HG02938 (cell line): ENCODE measurements around the gene MYO1E.

Experiments
- ATAC-seq: cut with Tn5 transposase; IDR thresholded peaks from one replicate; pipeline ENCODE4 v1.9.1; 2021; ENCODE audit warnings: mild to moderate bottlenecking, moderate library complexity; ENCODE audit not compliant: unreplicated experiment

MYO1E gene

DNA sequence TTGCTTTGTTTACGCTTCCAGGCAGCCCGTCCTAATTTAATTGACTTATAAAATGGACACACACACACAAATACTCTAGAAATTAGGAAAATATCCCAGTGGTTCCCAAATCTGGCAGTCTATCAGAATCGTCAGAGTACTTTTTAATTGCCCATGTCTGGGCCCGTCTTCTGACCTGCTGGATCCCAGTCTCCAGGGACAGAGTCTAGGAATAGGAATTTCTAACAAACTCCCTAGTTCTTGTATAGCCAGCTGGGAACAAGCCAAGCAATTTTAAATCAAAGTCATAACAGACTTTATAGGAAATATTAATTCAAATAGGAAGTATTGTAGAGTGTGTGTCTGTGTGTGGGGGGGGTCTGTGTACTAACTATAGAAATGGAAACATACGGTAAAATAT lies 132.6 kb downstream of the MYO1E start:
- no peak for ATAC-seq

- peak; percentile 40 for ATAC-seq
These were observed 134.7 kb downstream of the MYO1E start for GRCh38 chr15:59237924-59238331.

DNA sequence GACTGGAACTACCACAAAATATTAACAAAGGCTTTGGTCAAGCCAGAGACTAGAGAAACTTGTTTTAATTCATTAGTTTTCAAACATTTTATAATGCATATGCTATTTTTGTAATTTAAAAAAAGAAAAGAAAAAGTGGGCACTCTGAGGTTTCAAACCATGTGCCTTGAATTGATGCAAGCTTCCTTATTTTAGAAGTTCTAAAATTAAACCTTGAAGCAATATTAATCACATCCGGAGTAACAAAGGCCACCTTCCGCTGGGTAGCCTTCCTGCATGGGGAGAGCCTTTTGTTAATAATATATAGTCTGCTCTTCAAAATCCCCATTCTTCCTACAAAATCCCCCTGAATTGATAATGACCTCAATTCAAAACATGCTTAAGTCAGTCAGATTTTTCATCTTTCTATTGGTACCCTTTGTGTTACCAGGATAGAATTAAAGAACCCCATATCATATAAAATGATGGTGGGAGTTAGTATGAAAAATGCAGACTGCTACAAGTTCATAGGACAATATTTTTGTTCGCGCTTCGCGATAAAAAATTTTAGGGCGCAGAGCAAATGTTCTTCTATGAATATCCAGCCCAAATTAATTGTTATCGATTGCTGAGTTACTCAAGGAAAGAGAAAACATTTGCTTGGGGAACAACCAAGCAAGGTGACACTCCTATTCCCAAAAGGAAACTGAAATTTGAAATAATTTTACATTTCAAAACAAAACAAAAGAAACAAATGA lies 135.4 kb downstream of the MYO1E start:
- peak; percentile 59 for ATAC-seq

DNA sequence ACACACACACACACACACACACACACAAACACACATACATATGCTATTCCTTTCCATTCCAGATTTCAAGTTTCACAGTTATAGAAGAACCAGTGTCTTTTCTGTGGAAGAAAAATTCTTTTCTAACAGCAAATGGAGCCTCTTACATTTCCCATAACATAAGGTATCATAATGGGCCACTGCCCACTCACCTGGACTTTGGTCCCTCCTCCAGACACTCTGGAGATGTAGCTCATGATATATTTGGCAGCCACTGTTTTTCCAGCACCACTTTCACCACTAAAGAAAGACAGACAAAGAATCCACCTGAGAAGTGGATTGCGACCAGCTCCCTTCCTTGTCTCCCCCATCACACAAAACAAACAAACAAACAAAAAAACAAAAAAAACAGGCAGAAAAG lies 136.3 kb downstream of the MYO1E start:
- no peak for ATAC-seq

DNA sequence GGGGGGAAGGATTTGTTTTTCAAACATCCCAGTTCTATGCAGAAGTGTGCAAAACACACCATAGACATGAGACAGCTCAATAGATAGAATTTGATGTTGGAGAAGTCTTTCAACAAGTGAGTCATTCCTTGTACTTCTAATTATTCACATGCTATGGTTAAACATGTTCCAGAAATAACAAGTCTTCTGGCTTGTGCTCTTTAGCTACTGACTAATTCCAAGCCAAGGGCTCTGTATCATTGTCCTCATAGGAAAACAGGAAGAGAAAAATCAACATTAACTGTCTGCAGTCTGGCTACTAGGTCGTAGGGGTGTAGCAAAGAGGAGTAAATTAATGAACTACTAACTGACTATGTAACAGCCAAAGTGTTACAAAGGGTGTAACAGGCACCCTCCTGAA lies 140.2 kb downstream of the MYO1E start:
- no peak for ATAC-seq

DNA sequence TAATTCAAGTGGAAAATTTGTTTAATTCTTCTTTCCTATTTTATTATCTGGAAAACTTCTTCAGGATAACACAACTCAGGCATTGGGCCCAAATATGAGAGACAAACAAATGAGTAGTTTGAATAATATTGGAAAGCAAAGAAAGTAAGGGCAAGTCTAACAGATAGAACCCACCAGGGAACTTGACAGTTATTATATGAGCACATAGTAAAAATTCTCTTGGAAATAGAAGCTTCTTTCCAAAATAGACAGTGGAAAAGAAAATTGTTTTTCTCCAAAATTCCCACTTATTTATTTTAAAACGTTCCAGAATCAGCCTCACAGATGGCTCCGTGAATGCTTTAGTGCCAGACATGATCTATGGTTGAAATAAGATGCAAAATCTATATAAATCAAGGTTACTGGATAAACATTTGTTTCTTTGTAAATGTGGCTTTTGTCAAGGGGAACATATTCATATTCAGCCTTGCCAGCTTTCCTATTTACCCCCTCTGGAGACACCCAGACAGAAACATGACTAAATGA lies 142.1 kb downstream of the MYO1E start:
- ATAC-seq, result no peak

- ATAC-seq, result no peak
These were observed 143.2 kb downstream of the MYO1E start for GRCh38 chr15:59229453-59229852.

- ATAC-seq, result no peak
These were observed 143.7 kb downstream of the MYO1E start for GRCh38 chr15:59229015-59229414.

DNA sequence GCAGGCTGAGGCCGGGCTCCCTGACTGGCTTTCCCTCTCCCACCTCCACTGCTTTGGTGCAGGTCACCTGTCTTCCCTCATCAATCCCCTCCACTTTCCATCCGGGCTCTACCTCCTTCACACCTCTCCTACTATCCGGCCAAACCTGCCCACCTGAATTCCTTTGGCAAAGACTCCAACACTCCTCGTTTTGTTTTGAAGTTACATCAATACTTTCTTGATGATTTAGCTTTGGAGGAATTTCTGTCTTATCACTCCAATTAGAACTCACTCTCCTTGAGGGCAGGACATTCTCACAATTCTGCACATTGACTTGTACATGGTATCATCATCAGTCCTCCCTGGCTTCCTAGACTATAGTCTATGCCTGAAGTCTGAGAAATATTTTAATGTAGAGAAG lies 145.7 kb downstream of the MYO1E start:
- ATAC-seq, result no peak

- no peak for ATAC-seq
These were observed 148.2 kb downstream of the MYO1E start for GRCh38 chr15:59224474-59224873.

DNA sequence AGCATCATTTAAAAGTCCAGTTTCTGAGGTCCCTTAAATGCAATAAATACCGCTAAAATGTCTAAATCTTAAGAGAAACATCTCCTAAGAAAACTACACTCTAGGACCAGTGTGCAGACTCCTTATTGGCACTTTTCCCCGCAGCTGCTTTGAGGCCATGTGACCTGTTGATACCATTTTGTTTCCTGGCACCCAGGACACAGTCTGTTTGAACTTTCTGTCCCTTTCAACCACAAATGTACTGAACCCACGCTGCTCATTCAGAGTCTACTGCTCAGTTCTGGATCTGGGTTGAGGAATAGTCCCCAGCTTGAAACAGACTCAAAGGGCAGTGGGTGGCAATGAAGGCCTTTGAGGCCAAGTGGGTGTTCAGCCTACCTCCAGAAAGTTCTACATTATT lies 148.9 kb downstream of the MYO1E start:
- ATAC-seq, result no peak

GRCh38 chr15:59222906-59223550 lies 149.6 kb downstream of the MYO1E start:
- no peak for ATAC-seq

GRCh38 chr15:59221511-59222505 lies 150.9 kb downstream of the MYO1E start:
- ATAC-seq, result no peak

DNA sequence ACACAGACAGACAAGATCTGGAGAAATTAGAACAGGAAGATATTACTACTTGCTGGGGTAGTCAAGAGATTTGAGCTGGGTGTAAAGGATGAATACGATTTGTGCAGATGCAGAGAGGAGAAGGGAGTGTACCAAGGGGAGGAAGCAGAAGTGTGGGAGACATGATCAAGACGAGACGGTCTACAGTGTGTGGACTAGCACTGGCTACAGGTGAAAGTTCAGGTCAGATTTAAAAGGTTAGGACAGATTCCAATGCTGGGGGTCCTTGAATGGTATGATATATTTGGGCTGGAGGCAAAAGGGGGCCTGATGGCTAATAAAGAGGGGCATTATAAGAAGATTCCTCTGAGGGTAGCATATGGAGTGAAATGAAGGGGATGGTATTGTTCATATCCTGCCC lies 154.0 kb downstream of the MYO1E start:
- no peak for ATAC-seq

DNA sequence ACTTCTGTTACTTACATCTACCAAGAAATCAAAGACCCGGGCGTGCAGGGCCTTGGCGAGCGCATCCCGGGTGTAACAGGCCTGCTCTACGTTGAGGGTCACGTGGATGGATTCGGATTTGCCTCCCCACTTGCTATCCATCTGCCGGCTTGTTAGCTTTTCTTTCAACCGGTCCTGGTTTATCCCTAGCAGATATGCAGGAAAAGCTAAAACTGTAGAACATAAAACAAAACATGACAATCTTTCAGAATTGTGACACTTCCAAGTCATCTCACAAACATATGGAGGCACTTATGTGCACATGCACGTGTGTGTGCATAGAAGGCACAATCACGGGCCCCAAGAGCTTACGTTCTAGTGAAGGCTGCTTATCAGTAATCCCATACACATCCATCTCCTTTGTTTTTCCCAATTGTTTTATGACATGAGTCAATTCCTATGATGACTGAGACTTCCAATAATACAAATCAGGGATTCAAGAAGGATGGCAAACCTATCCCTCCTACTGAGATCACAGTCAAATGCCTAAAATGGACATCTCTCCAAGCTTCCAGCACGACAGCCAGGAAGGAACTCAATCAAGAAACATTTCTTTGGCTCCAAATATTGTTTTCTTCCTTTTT lies 154.7 kb downstream of the MYO1E start:
- ATAC-seq, result no peak

GRCh38 chr15:59216911-59217310 lies 155.8 kb downstream of the MYO1E start:
- ATAC-seq, result no peak

DNA sequence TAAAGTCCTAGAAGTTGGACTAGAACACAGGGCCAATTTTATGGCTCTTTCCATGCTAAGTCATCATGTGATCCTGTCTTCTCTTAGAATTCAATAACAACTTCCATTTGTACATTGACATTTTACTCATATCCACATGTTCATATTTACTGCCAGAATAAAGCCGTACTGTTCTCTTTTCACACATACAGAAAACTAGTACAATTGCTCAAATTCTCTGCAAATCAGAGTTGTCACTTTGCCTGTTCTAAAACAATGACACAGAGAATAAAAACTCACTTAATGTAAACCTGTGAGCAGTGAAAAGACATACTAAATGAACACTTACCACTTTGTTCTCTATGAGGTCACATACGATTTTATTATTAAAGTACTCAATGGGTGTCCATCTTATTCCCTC lies 162.5 kb downstream of the MYO1E start:
- no peak for ATAC-seq

GRCh38 chr15:59208613-59209249 lies 163.9 kb downstream of the MYO1E start:
- ATAC-seq, result no peak

GRCh38 chr15:59206623-59207183 lies 166.0 kb downstream of the MYO1E start, which contains the start of gene LDHAL6B:
TSS of gene LDHAL6B (plus strand) at chr15:59206843. CDS start at chr15:59206941, 98 bp downstream.
- no peak for ATAC-seq
